ENCODE results near the gene MYBPHL. TPM values are rescaled to one million over a fixed set of nuclear protein-coding genes. Genes with fewer than 3 reads are reported as not detected.

Gene MYBPHL
- polyA plus RNA-seq, 1 of the 3 experiments (the other 2 are of a cell fraction): 0.07 TPM

GRCh38 chr1:109293026-109293425 lies 13.8 kb downstream of the MYBPHL start:
- Histone ChIP-seq H4K20me1 (ENCODE audit: insufficient read depth) (no peaks in the 10 kb centered on the region), H3K4me2 (no peak overlapping the region), H3K9ac (no peak overlapping the region), H3F3A (replicated peaks; ENCODE audit: insufficient read depth) (no peaks in the 10 kb centered on the region), H3K4me3 (ENCODE audit: low read depth in 2 of 2, low read length in 1 of 2) (no peak overlapping the region), H3K9me3 (no peaks in the 10 kb centered on the region), H3K4me1 (ENCODE audit: control insufficient read depth in 1 of 2, insufficient read depth in 2 of 2, low read depth in 1 of 2, low read length in 1 of 2) (peaks cover 0 to 3% of the 10 kb centered on the region in 2 experiments; a peak in 1 of 4 replicates), H3K27ac (ENCODE audit: low read depth in 2 of 2, low read length in 1 of 2) (no peak overlapping the region), H3K9me2 (no peaks in the 10 kb centered on the region), H2AFZ (ENCODE audit: low read depth) (no peak overlapping the region), H3K79me2 (ENCODE audit: insufficient read depth) (no peaks in the 10 kb centered on the region), H3K36me3 (replicated peaks in 1 of 2; ENCODE audit: control insufficient read depth in 1 of 2, insufficient read depth in 2 of 2, low read length in 1 of 2) (no peaks in the 10 kb centered on the region), H3K27me3 (ENCODE audit: insufficient read depth) (no peaks in the 10 kb centered on the region)
- CTCF ChIA-PET: interaction anchor here (0.8 kb wide), 1 partner anchor 104 kb away, joined by 3 read pairs; the partner anchor contains the start of gene SORT1
- 69% methylated on average over 2 of the region's 2 CpGs for WGBS (ENCODE audit: low lambda C conversion rate)
- DNase-seq: no peak
- POLR2A ChIA-PET: no interaction called here
- TF ChIP-seq USF1 (IDR thresholded peaks at IDR 0.05; ENCODE audit: borderline replicate concordance, low read depth) (no peak), NRF1 (IDR thresholded peaks at IDR 0.05; ENCODE audit: low read depth, low read length) (no peak), EP300 (IDR thresholded peaks at IDR 0.05; ENCODE audit: borderline replicate concordance in 1 of 2, low read depth in 1 of 2, low read length in 1 of 2) (no peak)

GRCh38 chr1:109292364-109292763 lies 14.4 kb downstream of the MYBPHL start:
- H3K4me3 ChIP-seq (ENCODE audit: low read depth in 2 of 2, low read length in 1 of 2): no peak overlapping the region
- no peaks in the 10 kb centered on the region; a peak in 1 of 4 replicates for H3K4me1 ChIP-seq (ENCODE audit: control insufficient read depth in 1 of 2, insufficient read depth in 2 of 2, low read depth in 1 of 2, low read length in 1 of 2)
- no peak overlapping the region for H2AFZ ChIP-seq (ENCODE audit: low read depth)
- no peaks in the 10 kb centered on the region for H3K79me2 ChIP-seq (ENCODE audit: insufficient read depth)
- ChIA-PET CTCF (interaction anchor here (0.8 kb wide), 1 partner anchor 105 kb away, joined by 3 read pairs; the partner anchor contains the start of gene SORT1), POLR2A (no interaction called here)
- no peaks in the 10 kb centered on the region for H4K20me1 ChIP-seq (ENCODE audit: insufficient read depth)
- H3K36me3 ChIP-seq (replicated peaks in 1 of 2; ENCODE audit: control insufficient read depth in 1 of 2, insufficient read depth in 2 of 2, low read length in 1 of 2): no peaks in the 10 kb centered on the region
- H3K27ac ChIP-seq (ENCODE audit: low read depth in 2 of 2, low read length in 1 of 2): no peak overlapping the region
- no peaks in the 10 kb centered on the region for H3K9me2 ChIP-seq
- H3F3A ChIP-seq (replicated peaks; ENCODE audit: insufficient read depth): no peaks in the 10 kb centered on the region
- H3K27me3 ChIP-seq (ENCODE audit: insufficient read depth): no peaks in the 10 kb centered on the region
- no peak overlapping the region for H3K4me2 ChIP-seq
- TF ChIP-seq NFIC (IDR thresholded peaks at IDR 0.05; ENCODE audit: borderline replicate concordance) (no peak), MAX (IDR thresholded peaks at IDR 0.05; ENCODE audit: low read depth) (no peak), GATA2 (CRISPR knock-in tag; IDR thresholded peaks at IDR 0.05) (no peak), RFX5 (IDR thresholded peaks at IDR 0.05; ENCODE audit: low read length) (no peak), EP300 (IDR thresholded peaks at IDR 0.05; ENCODE audit: borderline replicate concordance in 1 of 2, low read depth in 1 of 2, low read length in 1 of 2) (no peak), NRF1 (IDR thresholded peaks at IDR 0.05; ENCODE audit: low read depth, low read length) (no peak), CHD2 (IDR thresholded peaks at IDR 0.05; ENCODE audit: low read length, partially characterized antibody) (no peak), TCF12 (IDR thresholded peaks at IDR 0.05) (no peak), USF2 (IDR thresholded peaks at IDR 0.05; ENCODE audit: borderline replicate concordance, low read depth, low read length) (no peak), RXRA (IDR thresholded peaks at IDR 0.05; ENCODE audit: borderline replicate concordance, low read depth) (no peak), MXI1 (IDR thresholded peaks at IDR 0.05; ENCODE audit: low read depth, low read length) (no peak), RCOR1 (IDR thresholded peaks at IDR 0.05; ENCODE audit: low read length) (no peak), TAF1 (IDR thresholded peaks at IDR 0.05; ENCODE audit: borderline replicate concordance, low read depth, low read length) (no peak), ZBTB33 (IDR thresholded peaks at IDR 0.05; ENCODE audit: borderline replicate concordance, low read depth) (no peak), ELF1 (IDR thresholded peaks at IDR 0.05) (no peak), EZH2phosphoT487 (IDR thresholded peaks at IDR 0.05; ENCODE audit: borderline replicate concordance, low read depth) (no peak), FOXJ3 (CRISPR knock-in tag; IDR thresholded peaks at IDR 0.05) (no peak), REST (IDR thresholded peaks at IDR 0.05; ENCODE audit: low read depth, low read length) (no peak)
- H3K9ac ChIP-seq: no peak overlapping the region
- no peak for DNase-seq
- WGBS (ENCODE audit: low lambda C conversion rate): 88% methylated on average over 9 of the region's 9 CpGs
- no peaks in the 10 kb centered on the region for H3K9me3 ChIP-seq
